HEK293 (cell line): ENCODE results near the gene ZNF865.

ENCODE experiments used
- GFI1B ChIP-seq: fragments of 450-650 bp; formaldehyde crosslinking; IDR thresholded peaks from 2 replicates; pipeline ENCODE4 v1.5.1; 2016; ENCODE audit warnings: missing biosample characterization, missing genetic modification characterization
- OSR2 ChIP-seq: fragments of 450-650 bp; formaldehyde crosslinking; IDR thresholded peaks from 2 replicates; pipeline ENCODE4 v1.5.1; 2016; ENCODE audit warnings: missing biosample characterization, missing genetic modification characterization
- REPIN1 ChIP-seq: fragments of 450-650 bp; formaldehyde crosslinking; IDR thresholded peaks from 2 replicates; pipeline ENCODE4 v1.5.1; 2017; ENCODE audit warnings: missing biosample characterization, missing genetic modification characterization, low read depth
- WT1 ChIP-seq: fragments of 450-650 bp; formaldehyde crosslinking; IDR thresholded peaks from 2 replicates; pipeline ENCODE4 v1.5.1; 2016; ENCODE audit warnings: missing biosample characterization, missing genetic modification characterization
- ZBTB44 ChIP-seq: fragments of 450-650 bp; IDR thresholded peaks from 2 replicates; pipeline ENCODE4 v1.5.1; 2018; ENCODE audit warnings: missing biosample characterization, mild to moderate bottlenecking, missing genetic modification characterization
- ZNF48 ChIP-seq: fragments of 450-650 bp; formaldehyde crosslinking; IDR thresholded peaks from 2 replicates; pipeline ENCODE4 v1.5.1; 2016; ENCODE audit warnings: missing biosample characterization, missing genetic modification characterization
- ZNF548 ChIP-seq: fragments of 450-650 bp; formaldehyde crosslinking; IDR thresholded peaks from 2 replicates; pipeline ENCODE4 v1.5.1; 2016; ENCODE audit warnings: missing biosample characterization, missing genetic modification characterization
- ZNF629 ChIP-seq: fragments of 450-650 bp; formaldehyde crosslinking; IDR thresholded peaks from 2 replicates; pipeline ENCODE4 v1.5.1; 2017; ENCODE audit warnings: missing biosample characterization, missing genetic modification characterization
- ZNF704 ChIP-seq: fragments of 450-650 bp; formaldehyde crosslinking; IDR thresholded peaks from 2 replicates; pipeline ENCODE4 v1.5.1; 2016; ENCODE audit warnings: missing biosample characterization, missing genetic modification characterization
- TF ChIP-seq, protein P1 (sequence below): fragments of 450-650 bp; formaldehyde crosslinking; IDR thresholded peaks from 2 replicates; pipeline ENCODE4 v1.5.1; 2016; ENCODE audit warnings: missing biosample characterization, missing genetic modification characterization
- TF ChIP-seq, protein P2 (sequence below): fragments of 450-650 bp; formaldehyde crosslinking; IDR thresholded peaks from 2 replicates; pipeline ENCODE4 v1.5.1; 2017; ENCODE audit warnings: missing biosample characterization, missing genetic modification characterization
- TF ChIP-seq, protein P3 (sequence below): fragments of 450-650 bp; formaldehyde crosslinking; IDR thresholded peaks from 2 replicates; pipeline ENCODE4 v1.5.1; 2017; ENCODE audit warnings: missing biosample characterization, missing genetic modification characterization
- TF ChIP-seq, protein P4 (sequence below): fragments of 450-650 bp; formaldehyde crosslinking; IDR thresholded peaks from 2 replicates; pipeline ENCODE4 v1.5.1; 2016; ENCODE audit warnings: missing biosample characterization, missing genetic modification characterization

DNA sequence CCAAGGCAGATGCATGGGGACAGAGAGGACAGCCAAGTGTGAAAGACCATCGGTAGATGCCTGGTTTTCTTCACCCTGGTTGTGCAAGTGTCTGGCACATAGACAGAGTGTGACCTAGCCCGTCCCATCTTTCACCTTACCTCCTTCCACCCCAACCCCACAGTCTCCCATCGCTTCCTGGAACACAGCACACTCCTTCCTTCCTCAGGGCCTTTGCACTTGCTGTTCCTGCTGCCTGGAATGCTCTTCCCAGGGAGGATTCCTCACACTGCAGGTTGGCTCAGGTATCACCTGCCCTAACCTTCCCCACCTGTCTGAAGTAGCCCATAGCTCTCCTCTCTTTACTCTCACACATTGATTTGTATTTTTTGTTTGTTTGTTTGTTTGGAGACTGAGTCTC is 9.1 kb upstream of the ZNF865 start:
- TF ChIP-seq, protein P1, sequence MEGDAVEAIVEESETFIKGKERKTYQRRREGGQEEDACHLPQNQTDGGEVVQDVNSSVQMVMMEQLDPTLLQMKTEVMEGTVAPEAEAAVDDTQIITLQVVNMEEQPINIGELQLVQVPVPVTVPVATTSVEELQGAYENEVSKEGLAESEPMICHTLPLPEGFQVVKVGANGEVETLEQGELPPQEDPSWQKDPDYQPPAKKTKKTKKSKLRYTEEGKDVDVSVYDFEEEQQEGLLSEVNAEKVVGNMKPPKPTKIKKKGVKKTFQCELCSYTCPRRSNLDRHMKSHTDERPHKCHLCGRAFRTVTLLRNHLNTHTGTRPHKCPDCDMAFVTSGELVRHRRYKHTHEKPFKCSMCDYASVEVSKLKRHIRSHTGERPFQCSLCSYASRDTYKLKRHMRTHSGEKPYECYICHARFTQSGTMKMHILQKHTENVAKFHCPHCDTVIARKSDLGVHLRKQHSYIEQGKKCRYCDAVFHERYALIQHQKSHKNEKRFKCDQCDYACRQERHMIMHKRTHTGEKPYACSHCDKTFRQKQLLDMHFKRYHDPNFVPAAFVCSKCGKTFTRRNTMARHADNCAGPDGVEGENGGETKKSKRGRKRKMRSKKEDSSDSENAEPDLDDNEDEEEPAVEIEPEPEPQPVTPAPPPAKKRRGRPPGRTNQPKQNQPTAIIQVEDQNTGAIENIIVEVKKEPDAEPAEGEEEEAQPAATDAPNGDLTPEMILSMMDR (tag by site-specific recombination), result no peak
- no peak for TF ChIP-seq ZBTB44 (tag by site-specific recombination)
- TF ChIP-seq GFI1B (tag by site-specific recombination), result no peak
- TF ChIP-seq ZNF704 (tag by site-specific recombination), result no peak
- TF ChIP-seq REPIN1 (tag by site-specific recombination), result no peak
- TF ChIP-seq ZNF629 (tag by site-specific recombination), result no peak
- TF ChIP-seq, protein P2, sequence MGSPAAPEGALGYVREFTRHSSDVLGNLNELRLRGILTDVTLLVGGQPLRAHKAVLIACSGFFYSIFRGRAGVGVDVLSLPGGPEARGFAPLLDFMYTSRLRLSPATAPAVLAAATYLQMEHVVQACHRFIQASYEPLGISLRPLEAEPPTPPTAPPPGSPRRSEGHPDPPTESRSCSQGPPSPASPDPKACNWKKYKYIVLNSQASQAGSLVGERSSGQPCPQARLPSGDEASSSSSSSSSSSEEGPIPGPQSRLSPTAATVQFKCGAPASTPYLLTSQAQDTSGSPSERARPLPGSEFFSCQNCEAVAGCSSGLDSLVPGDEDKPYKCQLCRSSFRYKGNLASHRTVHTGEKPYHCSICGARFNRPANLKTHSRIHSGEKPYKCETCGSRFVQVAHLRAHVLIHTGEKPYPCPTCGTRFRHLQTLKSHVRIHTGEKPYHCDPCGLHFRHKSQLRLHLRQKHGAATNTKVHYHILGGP (tag by site-specific recombination), result no peak
- no peak for TF ChIP-seq ZNF548 (tag by site-specific recombination)
- TF ChIP-seq, protein P3, sequence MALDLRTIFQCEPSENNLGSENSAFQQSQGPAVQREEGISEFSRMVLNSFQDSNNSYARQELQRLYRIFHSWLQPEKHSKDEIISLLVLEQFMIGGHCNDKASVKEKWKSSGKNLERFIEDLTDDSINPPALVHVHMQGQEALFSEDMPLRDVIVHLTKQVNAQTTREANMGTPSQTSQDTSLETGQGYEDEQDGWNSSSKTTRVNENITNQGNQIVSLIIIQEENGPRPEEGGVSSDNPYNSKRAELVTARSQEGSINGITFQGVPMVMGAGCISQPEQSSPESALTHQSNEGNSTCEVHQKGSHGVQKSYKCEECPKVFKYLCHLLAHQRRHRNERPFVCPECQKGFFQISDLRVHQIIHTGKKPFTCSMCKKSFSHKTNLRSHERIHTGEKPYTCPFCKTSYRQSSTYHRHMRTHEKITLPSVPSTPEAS (tag by site-specific recombination), result no peak
- no peak for TF ChIP-seq OSR2 (tag by site-specific recombination)
- no peak for TF ChIP-seq ZNF48
- TF ChIP-seq WT1 (tag by site-specific recombination), result no peak
- TF ChIP-seq, protein P4, sequence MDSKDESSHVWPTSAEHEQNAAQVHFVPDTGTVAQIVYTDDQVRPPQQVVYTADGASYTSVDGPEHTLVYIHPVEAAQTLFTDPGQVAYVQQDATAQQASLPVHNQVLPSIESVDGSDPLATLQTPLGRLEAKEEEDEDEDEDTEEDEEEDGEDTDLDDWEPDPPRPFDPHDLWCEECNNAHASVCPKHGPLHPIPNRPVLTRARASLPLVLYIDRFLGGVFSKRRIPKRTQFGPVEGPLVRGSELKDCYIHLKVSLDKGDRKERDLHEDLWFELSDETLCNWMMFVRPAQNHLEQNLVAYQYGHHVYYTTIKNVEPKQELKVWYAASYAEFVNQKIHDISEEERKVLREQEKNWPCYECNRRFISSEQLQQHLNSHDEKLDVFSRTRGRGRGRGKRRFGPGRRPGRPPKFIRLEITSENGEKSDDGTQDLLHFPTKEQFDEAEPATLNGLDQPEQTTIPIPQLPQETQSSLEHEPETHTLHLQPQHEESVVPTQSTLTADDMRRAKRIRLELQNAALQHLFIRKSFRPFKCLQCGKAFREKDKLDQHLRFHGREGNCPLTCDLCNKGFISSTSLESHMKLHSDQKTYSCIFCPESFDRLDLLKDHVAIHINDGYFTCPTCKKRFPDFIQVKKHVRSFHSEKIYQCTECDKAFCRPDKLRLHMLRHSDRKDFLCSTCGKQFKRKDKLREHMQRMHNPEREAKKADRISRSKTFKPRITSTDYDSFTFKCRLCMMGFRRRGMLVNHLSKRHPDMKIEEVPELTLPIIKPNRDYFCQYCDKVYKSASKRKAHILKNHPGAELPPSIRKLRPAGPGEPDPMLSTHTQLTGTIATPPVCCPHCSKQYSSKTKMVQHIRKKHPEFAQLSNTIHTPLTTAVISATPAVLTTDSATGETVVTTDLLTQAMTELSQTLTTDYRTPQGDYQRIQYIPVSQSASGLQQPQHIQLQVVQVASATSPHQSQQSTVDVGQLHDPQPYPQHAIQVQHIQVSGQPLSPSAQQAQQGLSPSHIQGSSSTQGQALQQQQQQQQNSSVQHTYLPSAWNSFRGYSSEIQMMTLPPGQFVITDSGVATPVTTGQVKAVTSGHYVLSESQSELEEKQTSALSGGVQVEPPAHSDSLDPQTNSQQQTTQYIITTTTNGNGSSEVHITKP (tag by site-specific recombination), result no peak
